ENCODE measurements around the gene CHRNA7. TPM values are rescaled to one million over a fixed set of nuclear protein-coding genes. Genes with fewer than 3 reads are reported as not detected.

The CHRNA7 gene
- total RNA-seq, 2 donors from 2014 or later, result 1.1 TPM; not detected in 1

DNA sequence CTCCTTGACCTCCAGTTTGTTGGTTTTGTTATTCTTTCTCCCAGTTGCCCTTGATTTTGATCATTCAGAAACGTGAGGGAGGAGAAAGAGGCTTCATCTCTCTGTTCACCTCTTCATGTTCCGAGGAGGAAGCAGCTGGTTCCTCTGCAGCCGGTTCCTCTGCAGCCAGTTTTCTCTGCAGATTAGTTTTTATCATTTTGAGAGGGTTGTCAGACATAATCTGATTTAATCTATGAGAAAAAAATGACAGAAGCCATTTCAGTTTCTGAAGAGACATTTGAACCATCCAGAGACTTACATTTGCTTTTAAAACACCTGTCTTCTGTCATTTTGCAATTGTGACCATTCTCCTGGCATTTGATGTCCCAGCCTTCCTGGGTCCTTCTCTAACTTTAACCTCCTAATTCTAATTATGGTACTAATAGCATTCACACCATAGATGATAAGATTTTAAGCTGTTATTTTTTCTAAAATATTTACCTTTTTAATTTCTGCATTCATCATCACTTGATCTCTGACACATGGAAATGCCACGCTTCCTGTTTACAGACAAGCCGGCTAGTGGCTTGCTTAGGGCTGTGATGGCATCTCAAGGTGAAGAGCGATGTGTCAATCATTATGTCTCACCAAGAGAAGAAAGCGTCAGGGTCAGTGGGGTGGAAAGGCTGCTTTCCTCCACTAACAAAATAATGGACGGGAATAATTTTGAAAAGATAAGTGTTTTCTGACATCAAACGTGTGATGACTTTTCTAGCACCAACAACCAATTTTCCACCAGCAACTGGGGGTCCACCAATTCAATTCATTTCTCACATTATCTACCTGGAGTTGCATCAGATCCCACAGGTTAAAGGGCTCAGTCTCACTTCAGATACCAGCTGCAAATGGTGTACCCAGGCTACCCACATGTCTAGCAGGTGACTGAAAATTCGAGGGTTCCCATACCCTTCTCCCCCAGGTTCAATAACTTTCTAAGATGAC lies 76.4 kb downstream of the CHRNA7 start:
- TF ChIP-seq CTCF (IDR thresholded peaks at IDR 0.05), result no peak
- H3K4me3 ChIP-seq, result no peak overlapping the region
- no peaks in the 10 kb centered on the region for H3K36me3 ChIP-seq
- no peaks in the 10 kb centered on the region for H3K27me3 ChIP-seq
- H3K27ac ChIP-seq, result no peak overlapping the region
- H3K9me3 ChIP-seq, result no peaks in the 10 kb centered on the region
- H3K4me1 ChIP-seq, result peaks cover 0 to 21% of the 10 kb centered on the region in 2 donors
- no peak for DNase-seq (ENCODE audit: low spot score)

- no peaks in the 10 kb centered on the region for H3K27me3 ChIP-seq
- no peak overlapping the region for H3K27ac ChIP-seq
- H3K4me1 ChIP-seq, result peaks cover 0 to 21% of the 10 kb centered on the region in 2 donors
- H3K4me3 ChIP-seq, result no peak overlapping the region
- no peak for TF ChIP-seq CTCF (IDR thresholded peaks at IDR 0.05)
- H3K9me3 ChIP-seq, result no peaks in the 10 kb centered on the region
- DNase-seq (ENCODE audit: low spot score), result no peak
- no peaks in the 10 kb centered on the region for H3K36me3 ChIP-seq
Observed at GRCh38 chr15:32107477-32108080, 77.3 kb downstream of the CHRNA7 start.

- TF ChIP-seq CTCF (IDR thresholded peaks at IDR 0.05), result no peak
- no peaks in the 10 kb centered on the region for H3K36me3 ChIP-seq
- no peaks in the 10 kb centered on the region for H3K9me3 ChIP-seq
- H3K4me1 ChIP-seq, result peaks cover 0 to 21% of the 10 kb centered on the region in 2 donors
- H3K27ac ChIP-seq, result no peak overlapping the region
- H3K27me3 ChIP-seq, result no peaks in the 10 kb centered on the region
- DNase-seq (ENCODE audit: low spot score), result no peak
- no peak overlapping the region for H3K4me3 ChIP-seq
Observed at GRCh38 chr15:32108661-32109060, 78.3 kb downstream of the CHRNA7 start.

DNA sequence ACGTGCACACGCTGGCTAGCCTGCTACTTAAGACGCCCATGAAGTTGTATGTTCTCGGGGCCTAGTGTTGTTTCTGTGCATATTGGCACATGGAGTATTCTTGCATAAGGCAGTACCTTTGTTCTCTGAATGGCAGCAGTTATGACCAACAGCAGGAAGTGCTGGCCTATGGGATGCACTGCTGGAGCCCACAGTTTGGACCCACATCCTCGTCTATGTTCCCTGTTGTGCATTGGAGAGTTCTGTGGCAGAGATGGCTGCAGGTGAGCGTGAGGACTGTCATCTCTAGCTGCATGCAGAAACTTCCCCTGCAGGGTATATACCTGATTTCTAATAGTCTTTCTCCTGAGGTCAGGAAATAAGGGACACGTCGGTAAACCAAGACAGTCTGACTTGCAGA lies 81.8 kb downstream of the CHRNA7 start:
- no peak for DNase-seq (ENCODE audit: low spot score)
- Histone ChIP-seq H3K27ac (no peak overlapping the region), H3K9me3 (no peaks in the 10 kb centered on the region), H3K27me3 (no peaks in the 10 kb centered on the region), H3K4me1 (no peaks in the 10 kb centered on the region), H3K36me3 (no peaks in the 10 kb centered on the region), H3K4me3 (no peak overlapping the region)
- no peak for TF ChIP-seq CTCF (IDR thresholded peaks at IDR 0.05)

- Histone ChIP-seq H3K9me3 (no peaks in the 10 kb centered on the region), H3K36me3 (no peaks in the 10 kb centered on the region), H3K27me3 (no peaks in the 10 kb centered on the region), H3K4me3 (no peak overlapping the region), H3K27ac (no peak overlapping the region), H3K4me1 (no peaks in the 10 kb centered on the region)
- no peak for DNase-seq (ENCODE audit: low spot score)
- no peak for TF ChIP-seq CTCF (IDR thresholded peaks at IDR 0.05)
Observed at GRCh38 chr15:32113224-32113623, 82.9 kb downstream of the CHRNA7 start.
